GM12892 (cell line): ENCODE measurements around the gene TPBGL.

Experiments used
- POLR2A ChIP-seq: IDR thresholded peaks from 2 replicates; pipeline ENCODE4 v1.6.1; 2011; ENCODE audit warnings: low read depth, low read length, control low read depth
- POLR2AphosphoS5 ChIP-seq: IDR thresholded peaks from 2 replicates; pipeline ENCODE4 v1.6.1; 2011; ENCODE audit warnings: low read depth, low read length, control low read depth
- TAF1 ChIP-seq: IDR thresholded peaks from 2 replicates; pipeline ENCODE4 v1.6.1; 2011; ENCODE audit warnings: low read depth, mild to moderate bottlenecking, control low read depth, low read length, borderline replicate concordance

GRCh38 chr11:75264971-75265370 lies 24.4 kb downstream of the TPBGL start:
- TF ChIP-seq POLR2A (no peak), POLR2AphosphoS5 (no peak), TAF1 (no peak)
